Measurements from ENCODE around the gene SH3GLB1. TPM values are rescaled to one million over a fixed set of nuclear protein-coding genes. Genes with fewer than 3 reads are reported as not detected.
A peak's percentile ranks its signal among the peaks of the same experiment; 100 is the strongest.

Gene SH3GLB1
- total and polyA plus RNA-seq, 9 of the 15 experiments (the other 6 are each of a cell fraction or from before 2014, with no cell fraction given): 8.6 to 34.2 (median 24.2) TPM

- TF ChIP-seq CEBPB (tag; IDR thresholded peaks at IDR 0.05): peak; percentile 50
- 0 out of 2 replicates have a peak, but pooled peaks have one; percentile 17 for TF ChIP-seq GTF2E2 (tag; IDR thresholded peaks at IDR 0.05)
- TF ChIP-seq GTF2B (IDR thresholded peaks at IDR 0.05; ENCODE audit: extremely low read depth, insufficient read length): no peak
- TF ChIP-seq KDM1A (IDR thresholded peaks at IDR 0.05): peak; percentile 38 to 47; a peak in 3 of 4 replicates
- no peak for TF ChIP-seq SUPT5H (IDR thresholded peaks at IDR 0.05)
- peak; percentile 76 for TF ChIP-seq NFIC (IDR thresholded peaks at IDR 0.05)
- TF ChIP-seq PKNOX1 (IDR thresholded peaks at IDR 0.05): peak; percentile 7; the same call in 1 of the 2 replicates
- peak; percentile 93 for TF ChIP-seq RBM25 (IDR thresholded peaks at IDR 0.05; ENCODE audit: low read depth, low read length, severe bottlenecking)
- peak; percentile 49 for TF ChIP-seq TEAD4 (IDR thresholded peaks at IDR 0.05; ENCODE audit: low read length)
- TF ChIP-seq TEAD4 (CRISPR knock-in tag; IDR thresholded peaks at IDR 0.05; ENCODE audit: borderline replicate concordance): no peak
- TF ChIP-seq ZBTB2 (IDR thresholded peaks at IDR 0.05): 0 out of 2 replicates have a peak, but pooled peaks have one; percentile 19
- TF ChIP-seq ZEB2 (IDR thresholded peaks at IDR 0.05): peak; percentile 44; the same call in 1 of the 2 replicates
- 0 out of 4 replicates have a peak, but pooled peaks of 1 of the 2 experiments have one; percentile 11 for TF ChIP-seq TBL1XR1 (IDR thresholded peaks at IDR 0.05; ENCODE audit: low read length in 2 of 2)
- peak; percentile 58 for TF ChIP-seq DPF2 (IDR thresholded peaks at IDR 0.05)
- peak; percentile 28; the same call in 1 of the 2 replicates for TF ChIP-seq SMARCA5 (IDR thresholded peaks at IDR 0.05)
- TF ChIP-seq, protein P1, sequence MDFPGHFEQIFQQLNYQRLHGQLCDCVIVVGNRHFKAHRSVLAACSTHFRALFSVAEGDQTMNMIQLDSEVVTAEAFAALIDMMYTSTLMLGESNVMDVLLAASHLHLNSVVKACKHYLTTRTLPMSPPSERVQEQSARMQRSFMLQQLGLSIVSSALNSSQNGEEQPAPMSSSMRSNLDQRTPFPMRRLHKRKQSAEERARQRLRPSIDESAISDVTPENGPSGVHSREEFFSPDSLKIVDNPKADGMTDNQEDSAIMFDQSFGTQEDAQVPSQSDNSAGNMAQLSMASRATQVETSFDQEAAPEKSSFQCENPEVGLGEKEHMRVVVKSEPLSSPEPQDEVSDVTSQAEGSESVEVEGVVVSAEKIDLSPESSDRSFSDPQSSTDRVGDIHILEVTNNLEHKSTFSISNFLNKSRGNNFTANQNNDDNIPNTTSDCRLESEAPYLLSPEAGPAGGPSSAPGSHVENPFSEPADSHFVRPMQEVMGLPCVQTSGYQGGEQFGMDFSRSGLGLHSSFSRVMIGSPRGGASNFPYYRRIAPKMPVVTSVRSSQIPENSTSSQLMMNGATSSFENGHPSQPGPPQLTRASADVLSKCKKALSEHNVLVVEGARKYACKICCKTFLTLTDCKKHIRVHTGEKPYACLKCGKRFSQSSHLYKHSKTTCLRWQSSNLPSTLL (IDR thresholded peaks at IDR 0.05): no peak
- no peak for TF ChIP-seq HOXB6 (CRISPR knock-in tag; IDR thresholded peaks at IDR 0.05; ENCODE audit: borderline replicate concordance)
- no peak for TF ChIP-seq SP1 (CRISPR knock-in tag; IDR thresholded peaks at IDR 0.05)
- peak; percentile 91 for TF ChIP-seq ADNP (tag; IDR thresholded peaks at IDR 0.05)
- no peak for TF ChIP-seq ZNF408 (CRISPR knock-in tag; IDR thresholded peaks at IDR 0.05; ENCODE audit: low read depth)
- peak; percentile 17 for TF ChIP-seq CHD4 (IDR thresholded peaks at IDR 0.05; ENCODE audit: insufficient read depth, insufficient replicate concordance, low read depth, low read length, poor library complexity, severe bottlenecking)
- TF ChIP-seq TCF3 (CRISPR knock-in tag; IDR thresholded peaks at IDR 0.05): peak; percentile 45; the same call in 1 of the 2 replicates
- TF ChIP-seq NFIX (CRISPR knock-in tag; IDR thresholded peaks at IDR 0.05; ENCODE audit: low read depth): no peak
- peak; percentile 76 for TF ChIP-seq ARID1B (IDR thresholded peaks at IDR 0.05)
- no peak for TF ChIP-seq RBM17 (IDR thresholded peaks at IDR 0.05; ENCODE audit: borderline replicate concordance, low read depth, low read length)
These were observed 75.2 kb downstream of the SH3GLB1 start (continued) for GRCh38 chr1:86779308-86780191.

All from K562 (cell line).